Activated T-cell treated with anti-CD3 and anti-CD28 coated beads, Interleukin-2, amount 50 U/mL, for 4 hours (primary cell): ENCODE measurements around the gene RNF114. TPM values are rescaled to one million over a fixed set of nuclear protein-coding genes. Genes with fewer than 3 reads are reported as not detected.
"Not testable (repeated sequence)": the region's sequence is repeated elsewhere in the genome, so short reads cannot be mapped to it uniquely, and the experiment has no call there.

Experiments used
- ATAC-seq, 2 donors: fragments of 200-7000 bp; cut with Tn5 transposase; one replicate each; pipeline ENCODE4 v1.10.0; 2021
- DNase-seq: peaks from one replicate; pipeline ENCODE4 v3.0.0-alpha.2; 2020
- H3K27me3 Mint-ChIP-seq: one replicate; pipeline ENCODE4 v1.8.0; 2021; ENCODE audit warnings: low read depth, mixed read lengths
- H3K36me3 Mint-ChIP-seq: one replicate; pipeline ENCODE4 v1.8.0; 2022; ENCODE audit warnings: mixed read lengths; ENCODE audit not compliant: insufficient read depth
- H3K4me1 Mint-ChIP-seq: one replicate; pipeline ENCODE4 v1.8.0; 2021; ENCODE audit warnings: low read depth, mixed read lengths
- H3K4me3 Mint-ChIP-seq: one replicate; pipeline ENCODE4 v1.8.0; 2021; ENCODE audit warnings: mild to moderate bottlenecking, moderate library complexity, mixed read lengths
- H3K9me3 Mint-ChIP-seq: one replicate; pipeline ENCODE4 v1.8.0; 2021; ENCODE audit warnings: mixed read lengths
- total RNA-seq, 3 donors: library from RNA; stranded (reverse); gene quantifications; one replicate each; pipeline ENCODE4 v1.2.1, GENCODE V29; 2021

RNF114 gene
- total RNA-seq, 3 donors from 2014 or later, result 71.1 to 81.9 (median 77.5) TPM

DNA sequence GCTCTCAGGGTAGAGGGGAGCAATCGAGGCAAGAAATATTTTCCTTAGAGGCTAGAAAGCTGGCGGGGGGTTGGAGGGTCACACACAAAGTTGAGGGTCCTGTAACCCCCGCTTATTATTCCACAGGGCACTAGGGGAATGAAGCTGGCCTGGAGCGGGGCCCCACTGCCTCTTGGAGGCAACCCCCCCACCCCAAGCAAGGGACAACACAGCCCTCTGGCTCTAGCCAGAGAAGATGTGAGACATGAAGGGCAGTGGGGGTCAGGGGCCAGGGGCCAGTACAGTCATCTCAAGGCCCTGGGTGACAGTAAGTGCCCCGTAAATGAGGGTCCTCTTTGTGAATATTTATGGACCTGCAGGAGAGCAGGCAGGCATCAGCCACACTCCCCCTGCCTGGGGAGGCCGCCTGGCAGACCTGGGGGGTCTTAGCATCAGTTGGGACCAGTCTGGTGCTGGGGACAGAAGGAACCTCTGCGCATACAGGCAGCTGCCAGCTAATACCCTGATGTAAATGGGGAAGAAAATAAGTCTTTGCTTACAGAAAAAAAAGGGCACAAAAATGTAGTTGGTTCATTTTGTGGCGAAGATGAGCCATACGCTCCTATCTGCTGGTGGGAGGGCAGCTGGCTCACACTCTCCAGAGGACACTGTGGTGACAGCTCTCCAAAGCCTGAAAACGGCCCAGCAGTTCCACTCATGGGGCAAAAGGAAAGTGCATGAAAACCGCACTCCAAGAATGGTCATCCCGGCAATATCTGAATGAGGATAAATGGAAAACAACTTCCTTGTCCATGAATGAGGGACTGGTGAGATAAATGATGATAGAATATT is 42.7 kb upstream of the RNF114 start:
- peaks cover 16% of the 10 kb centered on the region for H3K4me1 Mint-ChIP-seq
- peaks cover 7% of the 10 kb centered on the region for H3K36me3 Mint-ChIP-seq
- no peaks in the 10 kb centered on the region for H3K27me3 Mint-ChIP-seq
- peak overlapping the region; percentile 24 for H3K4me3 Mint-ChIP-seq
- ATAC-seq (peak; percentile 71 to 83), DNase-seq (no peak)
- H3K9me3 Mint-ChIP-seq, result no peaks in the 10 kb centered on the region

DNA sequence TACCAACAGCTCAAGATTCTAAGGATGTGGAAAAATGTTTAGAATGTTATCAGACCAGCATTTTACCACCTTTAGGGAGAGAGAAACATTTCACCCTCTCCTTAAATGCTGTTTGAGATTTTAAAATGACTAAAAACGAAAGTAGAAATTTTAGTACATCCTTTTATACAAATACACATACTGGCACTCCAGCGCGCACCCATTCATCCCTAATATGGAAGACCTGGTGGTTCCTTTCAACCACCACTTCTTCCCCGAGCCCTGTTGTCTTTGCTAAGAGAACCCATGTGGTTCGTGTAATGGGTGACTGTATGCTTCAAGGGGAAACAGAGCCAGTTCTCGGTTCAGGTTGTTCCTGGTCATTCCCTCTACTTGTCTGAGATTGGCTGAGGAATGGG is 42.1 kb upstream of the RNF114 start:
- ATAC-seq, result peak; percentile 51 to 67
- H3K36me3 Mint-ChIP-seq, result peaks cover 5% of the 10 kb centered on the region
- no peaks in the 10 kb centered on the region for H3K9me3 Mint-ChIP-seq
- peak overlapping the region; percentile 24 for H3K4me3 Mint-ChIP-seq
- H3K4me1 Mint-ChIP-seq, result peaks cover 16% of the 10 kb centered on the region
- H3K27me3 Mint-ChIP-seq, result no peaks in the 10 kb centered on the region
- no peak for DNase-seq

DNA sequence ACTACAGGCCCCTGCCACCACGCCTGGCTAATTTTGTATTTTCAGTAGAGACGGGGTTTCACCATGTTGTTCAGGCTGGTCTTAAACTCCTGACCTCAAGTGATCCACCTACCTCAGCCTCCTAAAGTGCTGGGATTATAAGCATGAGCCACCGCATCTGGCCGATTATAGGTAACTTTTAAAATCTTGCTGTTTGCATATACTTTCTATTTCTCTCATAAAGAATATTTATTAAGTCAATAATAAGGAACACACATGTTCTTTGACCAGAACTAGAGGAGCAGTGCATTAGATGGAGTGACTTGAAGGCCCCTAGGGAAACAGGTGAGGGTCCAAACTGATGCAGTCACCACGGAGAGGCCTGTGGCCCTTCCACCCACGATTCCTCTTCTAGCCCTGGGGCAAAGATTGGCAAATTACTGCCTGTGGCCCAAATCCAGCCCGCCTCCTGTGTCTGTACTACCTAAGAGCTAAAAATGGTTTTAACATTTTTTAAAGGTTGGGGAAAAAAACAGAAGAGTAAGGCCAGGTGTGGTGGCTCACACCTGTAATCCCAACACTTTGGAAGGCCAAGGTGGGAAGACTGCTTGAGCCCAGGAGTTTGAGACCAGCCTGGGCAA is 40.6 kb upstream of the RNF114 start:
- DNase-seq, ATAC-seq, H3K9me3 Mint-ChIP-seq, H3K36me3 Mint-ChIP-seq, H3K27me3 Mint-ChIP-seq, H3K4me3 Mint-ChIP-seq: not testable (repeated sequence)
- H3K4me1 Mint-ChIP-seq, result peaks cover 16% of the 10 kb centered on the region

DNA sequence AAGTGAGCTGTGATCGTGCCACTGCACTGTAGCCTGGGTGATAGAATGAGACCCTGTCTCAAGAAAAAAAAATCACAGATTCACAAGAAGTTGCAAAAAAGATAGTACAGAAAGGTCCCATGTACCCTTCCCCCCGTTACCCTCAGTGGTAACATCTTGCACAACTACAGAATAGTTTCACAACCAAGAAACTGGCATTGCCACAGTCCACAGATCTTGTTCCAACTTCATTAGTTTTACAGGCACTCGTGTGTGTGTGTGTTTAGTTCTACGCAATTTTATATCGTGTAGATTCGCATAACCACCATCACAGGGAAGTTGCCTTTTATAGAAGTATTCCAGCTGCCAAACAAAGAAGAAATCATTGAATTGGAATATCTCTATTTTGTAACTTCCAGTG is 40.0 kb upstream of the RNF114 start:
- Mint-ChIP-seq H3K4me1 (peaks cover 16% of the 10 kb centered on the region), H3K36me3 (peaks cover 2% of the 10 kb centered on the region), H3K9me3 (no peaks in the 10 kb centered on the region), H3K27me3 (no peaks in the 10 kb centered on the region), H3K4me3 (no peak overlapping the region)
- DNase-seq (no peak), ATAC-seq (no peak)

DNA sequence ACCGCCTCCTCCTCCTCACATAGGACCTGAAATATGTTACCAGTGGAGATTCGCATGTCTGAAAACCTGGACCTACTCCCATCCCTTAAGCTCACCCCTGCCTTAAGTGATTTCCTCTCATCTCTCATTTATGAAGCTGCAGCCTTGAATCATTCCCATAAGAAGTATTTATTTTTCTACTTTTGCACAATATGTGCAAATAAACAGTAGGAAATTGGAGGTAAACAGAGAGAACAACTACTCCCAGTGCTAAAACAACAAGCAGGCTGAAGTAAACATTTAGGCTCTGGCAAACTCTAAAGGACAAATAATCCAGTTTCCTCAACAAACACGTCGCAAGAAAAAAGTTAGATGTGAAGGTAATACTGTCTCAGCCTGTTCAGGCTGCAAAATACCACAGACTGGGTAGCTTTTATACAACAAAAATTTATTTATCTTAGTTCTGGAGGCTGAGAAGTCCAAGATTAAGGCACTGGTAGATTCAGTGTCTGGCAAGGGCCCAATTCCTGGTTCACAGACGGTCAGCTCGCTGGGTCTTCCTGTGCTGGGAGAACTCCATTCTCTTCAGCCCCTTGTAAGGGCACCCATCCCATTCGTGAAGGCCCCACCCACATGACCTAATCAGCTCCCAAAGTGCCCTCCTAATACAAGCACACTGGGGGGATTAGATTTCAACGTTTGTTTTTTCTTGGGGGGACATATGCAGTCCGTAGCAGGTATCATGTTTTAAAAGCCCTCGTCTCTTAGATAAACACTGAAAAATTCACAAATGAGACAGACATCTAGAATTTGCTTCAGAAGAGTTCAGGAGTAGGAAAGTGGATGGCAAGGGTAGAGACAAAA is 36.4 kb upstream of the RNF114 start:
- Mint-ChIP-seq H3K9me3 (no peaks in the 10 kb centered on the region), H3K27me3 (no peaks in the 10 kb centered on the region), H3K4me3 (no peak overlapping the region), H3K36me3 (peaks cover 6% of the 10 kb centered on the region), H3K4me1 (peaks cover under 1% of the 10 kb centered on the region)
- DNase-seq (no peak), ATAC-seq (no peak)

DNA sequence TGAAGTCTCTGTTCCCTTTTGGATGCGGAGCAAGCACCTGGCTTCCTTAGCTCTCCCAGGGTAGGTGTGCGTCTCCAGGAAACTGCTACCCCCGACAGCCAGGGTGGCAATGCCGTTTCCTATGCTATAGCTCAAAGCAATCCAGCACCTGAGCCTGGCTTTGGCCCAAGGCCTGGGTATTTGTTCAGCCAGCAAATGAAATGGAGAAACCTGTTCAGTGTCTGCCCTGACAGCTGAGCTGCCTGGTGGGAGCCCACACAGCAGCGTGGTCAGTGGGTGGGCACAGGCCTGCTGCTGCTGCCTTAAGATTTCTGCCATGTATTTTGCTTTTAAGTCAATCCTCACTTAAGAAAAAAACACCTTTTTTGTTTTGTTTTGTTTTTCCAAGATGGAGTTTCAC is 34.6 kb upstream of the RNF114 start:
- Mint-ChIP-seq H3K9me3 (no peaks in the 10 kb centered on the region), H3K36me3 (peaks cover 20% of the 10 kb centered on the region), H3K4me1 (no peaks in the 10 kb centered on the region), H3K27me3 (no peaks in the 10 kb centered on the region), H3K4me3 (no peak overlapping the region)
- DNase-seq (no peak), ATAC-seq (no peak)

DNA sequence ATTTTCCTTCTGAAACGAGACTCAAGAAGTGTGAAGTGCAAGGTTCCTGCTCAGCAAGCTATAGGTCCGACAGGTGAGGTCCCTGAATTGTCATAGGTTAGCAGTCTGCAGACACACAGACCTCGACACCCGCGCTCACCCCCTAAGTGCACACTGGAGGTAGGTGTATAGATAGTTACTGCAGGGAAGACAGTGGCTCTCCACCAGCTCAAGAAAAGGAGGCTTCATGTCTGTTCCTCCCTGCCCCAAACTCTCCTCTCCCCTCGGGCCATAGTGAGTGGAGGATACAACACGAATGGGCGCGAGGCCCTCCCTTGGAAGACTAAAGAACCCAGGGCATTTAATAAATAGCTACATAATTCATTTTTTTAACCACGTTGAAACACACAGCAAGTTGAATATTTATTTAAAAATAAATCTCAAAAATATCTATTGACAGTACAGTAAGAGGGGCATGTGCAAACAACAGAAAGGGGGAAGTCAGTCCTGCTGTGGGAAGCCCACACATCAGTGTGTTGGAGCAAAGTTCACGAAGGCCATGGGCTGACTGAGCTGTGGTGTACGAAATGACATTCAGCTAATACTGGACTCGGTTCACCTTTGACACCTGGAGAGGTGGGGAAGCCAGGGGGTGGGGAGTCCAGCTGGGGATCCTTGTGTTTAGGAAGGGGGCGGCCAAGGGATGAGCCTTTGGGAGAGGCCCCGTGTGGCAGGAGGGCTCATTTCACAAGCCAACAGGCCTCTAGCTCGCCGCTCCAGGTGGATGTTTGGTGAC is 31.6 kb upstream of the RNF114 start:
- DNase-seq (no peak), ATAC-seq (no peak)
- Mint-ChIP-seq H3K4me1 (peaks cover 2% of the 10 kb centered on the region), H3K36me3 (peaks cover 22% of the 10 kb centered on the region), H3K4me3 (no peak overlapping the region), H3K27me3 (no peaks in the 10 kb centered on the region), H3K9me3 (no peaks in the 10 kb centered on the region)

DNA sequence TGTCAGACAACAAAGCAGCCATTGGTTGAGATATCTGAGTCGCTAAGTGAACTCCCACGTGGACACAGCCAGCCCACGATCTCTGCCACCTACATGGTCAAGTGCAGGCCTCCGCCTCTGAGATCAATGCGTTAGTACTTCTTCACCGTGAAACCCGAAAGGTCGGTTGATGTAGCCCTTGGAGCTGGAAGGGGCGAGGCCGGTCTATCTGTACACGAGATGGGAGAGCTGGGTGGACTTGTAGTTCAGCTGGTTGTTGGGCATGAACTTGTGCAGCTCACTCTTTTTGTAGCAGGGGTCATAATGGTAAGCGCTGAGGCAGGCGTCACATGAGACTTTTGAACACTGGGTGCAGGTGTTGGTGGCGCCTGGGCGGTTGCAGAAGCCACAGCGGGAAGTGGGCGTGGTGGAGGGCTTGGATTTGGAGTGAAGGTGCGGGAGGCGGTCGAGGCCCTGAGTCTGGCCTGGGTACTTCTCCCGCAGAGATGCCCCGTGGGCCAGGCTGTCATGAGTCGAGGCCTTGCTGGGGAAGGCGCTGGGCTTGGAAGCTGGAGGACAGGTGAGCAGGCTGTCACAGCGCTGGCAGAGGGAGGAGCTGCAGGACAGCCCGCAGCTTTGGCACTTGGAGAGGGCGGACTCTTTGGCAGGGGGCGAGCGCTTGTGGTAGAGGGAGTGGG is 30.6 kb upstream of the RNF114 start:
- Mint-ChIP-seq H3K4me1 (peaks cover 3% of the 10 kb centered on the region), H3K9me3 (no peaks in the 10 kb centered on the region), H3K4me3 (no peak overlapping the region), H3K27me3 (no peaks in the 10 kb centered on the region), H3K36me3 (peaks cover 25% of the 10 kb centered on the region)
- ATAC-seq (no peak), DNase-seq (no peak)

DNA sequence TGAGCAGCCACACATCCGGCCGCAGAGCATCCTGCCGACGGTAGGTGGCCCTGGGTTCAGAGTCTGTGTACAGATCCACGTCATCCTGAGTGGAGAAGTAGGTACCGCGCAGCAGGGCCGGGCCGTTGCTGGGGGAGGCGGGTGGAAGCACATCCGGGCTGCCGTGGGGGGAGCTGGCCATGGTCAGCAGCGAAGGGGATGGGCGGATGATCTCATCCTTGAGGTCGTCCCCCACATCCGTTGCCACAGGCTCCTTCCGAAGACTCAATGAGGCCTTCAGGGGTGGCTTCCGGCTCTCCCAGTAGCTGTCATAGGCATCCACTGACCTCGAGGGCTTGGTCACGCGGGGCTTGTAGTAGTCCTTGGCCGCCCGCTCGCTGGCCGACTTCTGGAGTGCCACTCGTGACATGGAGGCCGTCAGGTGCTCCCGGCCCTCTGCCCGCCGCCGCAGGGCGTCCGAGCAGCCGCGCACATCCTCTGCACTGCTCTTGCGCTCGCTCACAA is 30.0 kb upstream of the RNF114 start:
- no peak for ATAC-seq
- H3K9me3 Mint-ChIP-seq, result no peaks in the 10 kb centered on the region
- H3K4me1 Mint-ChIP-seq, result peaks cover 5% of the 10 kb centered on the region
- no peak overlapping the region for H3K4me3 Mint-ChIP-seq
- H3K27me3 Mint-ChIP-seq, result no peaks in the 10 kb centered on the region
- no peak for DNase-seq
- peaks cover 25% of the 10 kb centered on the region for H3K36me3 Mint-ChIP-seq

DNA sequence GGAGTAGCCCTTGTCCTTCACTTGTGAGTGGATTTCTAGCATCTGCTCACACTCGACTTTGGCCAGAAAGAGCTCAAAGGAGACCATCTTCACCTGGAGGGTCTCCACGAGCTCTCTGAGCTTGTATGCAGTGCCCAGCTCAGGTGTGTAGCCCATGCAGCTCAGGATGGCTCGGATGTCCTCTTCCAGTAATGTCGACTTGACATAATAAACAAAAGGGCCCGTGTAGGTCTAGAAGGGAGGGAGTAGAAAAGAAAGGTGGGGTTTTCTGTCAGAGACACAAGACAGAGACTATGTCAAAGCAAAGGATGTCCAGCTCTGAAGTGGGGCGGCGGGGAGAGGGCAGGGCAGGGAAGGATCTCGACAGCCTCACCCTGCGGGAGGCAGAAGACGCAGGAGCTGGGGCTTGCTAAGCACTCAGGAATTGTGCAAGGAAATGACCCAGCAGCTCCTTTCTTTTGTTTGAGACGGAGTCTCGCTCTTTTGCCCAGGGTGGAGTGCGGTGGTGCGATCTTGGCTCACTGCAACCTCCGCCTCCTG is 29.5 kb upstream of the RNF114 start:
- Mint-ChIP-seq H3K4me3 (no peak overlapping the region), H3K36me3 (peaks cover 25% of the 10 kb centered on the region), H3K27me3 (no peaks in the 10 kb centered on the region), H3K4me1 (peaks cover 7% of the 10 kb centered on the region), H3K9me3 (no peaks in the 10 kb centered on the region)
- ATAC-seq (no peak), DNase-seq (no peak)

DNA sequence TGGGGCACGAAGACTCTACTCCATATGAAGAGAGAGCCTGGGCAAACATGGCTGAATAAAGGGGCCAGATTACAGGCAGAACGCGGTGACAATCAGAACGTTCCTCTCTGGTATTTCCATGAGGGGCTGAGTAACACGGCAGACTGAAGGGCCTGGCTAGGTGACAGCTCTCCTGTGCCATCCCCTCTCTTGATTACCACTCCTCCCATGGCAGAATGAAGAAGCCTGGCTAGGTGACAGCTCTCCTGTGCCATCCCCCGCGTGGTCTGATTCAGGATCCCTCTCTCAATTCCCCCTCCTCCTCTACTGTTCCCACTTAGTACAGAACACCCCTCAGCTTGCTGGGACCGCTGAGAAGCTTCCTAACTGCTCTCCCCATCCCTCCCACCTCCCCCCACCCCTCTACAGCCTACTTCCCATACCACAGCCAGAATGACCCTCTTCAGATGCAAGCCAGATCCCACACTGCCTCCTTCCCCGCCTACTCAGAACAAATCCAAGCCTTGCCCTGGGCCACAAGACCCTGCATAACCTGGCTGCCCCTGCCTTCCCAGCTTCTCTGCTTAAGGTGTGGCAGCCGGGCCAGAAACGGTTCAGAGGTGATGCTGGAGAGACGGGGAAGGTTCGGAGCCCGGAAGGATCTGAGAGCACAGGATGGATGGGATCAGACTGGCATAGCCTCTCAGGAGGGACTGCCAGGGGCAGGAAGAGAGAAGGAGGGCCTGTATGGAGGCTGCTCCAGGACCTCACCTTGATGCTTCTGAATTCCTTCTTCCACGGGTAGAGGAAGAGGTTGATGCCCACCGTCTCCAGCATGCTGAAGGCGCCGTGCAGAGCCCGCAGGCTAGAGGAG is 28.6 kb upstream of the RNF114 start:
- Mint-ChIP-seq H3K4me3 (no peak overlapping the region), H3K9me3 (no peaks in the 10 kb centered on the region), H3K36me3 (peaks cover 25% of the 10 kb centered on the region), H3K4me1 (peaks cover 10% of the 10 kb centered on the region), H3K27me3 (no peaks in the 10 kb centered on the region)
- ATAC-seq, result no peak
- DNase-seq, result no peak

DNA sequence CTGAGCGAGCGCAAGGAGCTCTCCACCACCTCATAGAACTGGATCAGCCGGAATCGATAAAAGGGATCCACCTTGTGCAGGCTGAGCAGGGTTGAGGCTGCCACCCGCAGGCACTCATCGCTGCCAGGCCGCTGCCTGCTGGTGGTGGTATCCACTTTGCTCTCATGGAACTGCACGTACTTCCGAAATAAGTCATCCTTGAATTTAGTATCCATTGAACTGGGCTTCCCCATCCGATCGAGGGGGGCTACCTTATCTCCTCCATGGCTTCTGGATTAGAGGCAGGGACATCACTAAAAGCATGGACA is 28.0 kb upstream of the RNF114 start:
- Mint-ChIP-seq H3K4me3 (no peak overlapping the region), H3K36me3 (peaks cover 25% of the 10 kb centered on the region), H3K4me1 (peaks cover 14% of the 10 kb centered on the region), H3K27me3 (no peaks in the 10 kb centered on the region), H3K9me3 (no peaks in the 10 kb centered on the region)
- no peak for DNase-seq
- no peak for ATAC-seq
